ENCODE measurements around the gene HUS1.
"Not testable (repeated sequence)": the region's sequence is repeated elsewhere in the genome, so short reads cannot be mapped to it uniquely, and the experiment has no call there.

The HUS1 gene

DNA sequence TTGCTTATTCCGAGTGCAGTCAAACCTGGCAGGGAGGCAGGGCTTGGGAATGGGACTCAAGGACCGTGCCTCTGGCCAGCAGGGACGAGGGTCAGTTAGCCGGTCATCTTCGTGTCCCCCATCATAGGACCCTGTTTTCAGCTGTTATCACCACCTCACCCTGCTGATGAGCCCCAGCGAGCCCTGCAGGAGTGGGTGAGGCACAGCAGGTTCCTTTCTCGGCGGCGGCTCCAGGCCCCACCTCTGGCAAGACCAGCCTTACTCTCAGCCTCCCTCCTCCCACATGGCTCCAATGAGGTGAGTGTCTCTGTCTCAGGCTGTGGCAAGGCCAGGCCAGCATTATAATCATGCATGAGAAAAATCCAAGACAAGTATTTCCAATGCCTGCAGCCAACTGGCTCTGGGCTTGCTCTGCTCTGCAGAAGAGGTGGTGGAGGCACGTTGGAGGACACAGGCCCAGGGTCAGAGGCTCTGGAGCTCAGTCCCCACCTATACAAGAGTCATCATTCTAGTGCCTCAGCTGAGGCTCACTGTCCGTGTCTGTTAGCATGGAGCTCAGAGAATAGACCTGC lies 46.9 kb downstream of the HUS1 start:
- no peaks in the 10 kb centered on the region for H3K36me3 ChIP-seq (ENCODE audit: control insufficient read depth, insufficient read depth, low read length)

DNA sequence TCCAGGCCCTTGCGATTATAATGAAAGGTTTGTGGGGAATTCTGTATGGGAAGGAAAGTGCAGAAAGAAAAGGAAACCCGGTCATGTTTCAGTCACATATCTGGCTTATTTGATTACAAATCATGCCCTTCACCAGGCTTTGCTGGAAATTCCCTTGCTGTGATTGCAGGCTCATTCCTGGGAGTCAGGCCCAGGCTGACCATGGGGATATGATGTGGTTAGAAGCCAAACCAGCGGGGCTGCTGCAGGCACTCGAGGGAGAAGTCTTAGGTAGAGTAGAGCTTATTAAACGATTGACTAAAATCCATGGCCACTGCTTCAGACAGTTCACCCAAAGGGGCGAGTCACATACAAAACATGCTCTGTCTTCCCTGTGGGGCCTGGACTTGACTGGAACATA lies 47.4 kb downstream of the HUS1 start:
- no peak overlapping the region for H3K9ac ChIP-seq (ENCODE audit: low read length)
- no peaks in the 10 kb centered on the region for H3K9me3 ChIP-seq (ENCODE audit: control insufficient read depth, low read length)
- no peaks in the 10 kb centered on the region for H3K36me3 ChIP-seq (ENCODE audit: control insufficient read depth, insufficient read depth, low read length)
- no peak overlapping the region for H3K4me3 ChIP-seq (ENCODE audit: low read length)
- no peaks in the 10 kb centered on the region for H3K27me3 ChIP-seq (ENCODE audit: control insufficient read depth, insufficient read depth, low read length)
- no peaks in the 10 kb centered on the region for H3K4me1 ChIP-seq (ENCODE audit: control insufficient read depth, insufficient read depth, low read length)

More for the DNA sequence above, 46.9 kb downstream of the HUS1 start:
- no peaks in the 10 kb centered on the region for H3K4me1 ChIP-seq (ENCODE audit: control insufficient read depth, insufficient read depth, low read length)
- no peaks in the 10 kb centered on the region for H3K9me3 ChIP-seq (ENCODE audit: control insufficient read depth, low read length)
- H3K9ac ChIP-seq (ENCODE audit: low read length): no peak overlapping the region
- H3K4me3 ChIP-seq (ENCODE audit: low read length): no peak overlapping the region
- no peaks in the 10 kb centered on the region for H3K27me3 ChIP-seq (ENCODE audit: control insufficient read depth, insufficient read depth, low read length)

DNA sequence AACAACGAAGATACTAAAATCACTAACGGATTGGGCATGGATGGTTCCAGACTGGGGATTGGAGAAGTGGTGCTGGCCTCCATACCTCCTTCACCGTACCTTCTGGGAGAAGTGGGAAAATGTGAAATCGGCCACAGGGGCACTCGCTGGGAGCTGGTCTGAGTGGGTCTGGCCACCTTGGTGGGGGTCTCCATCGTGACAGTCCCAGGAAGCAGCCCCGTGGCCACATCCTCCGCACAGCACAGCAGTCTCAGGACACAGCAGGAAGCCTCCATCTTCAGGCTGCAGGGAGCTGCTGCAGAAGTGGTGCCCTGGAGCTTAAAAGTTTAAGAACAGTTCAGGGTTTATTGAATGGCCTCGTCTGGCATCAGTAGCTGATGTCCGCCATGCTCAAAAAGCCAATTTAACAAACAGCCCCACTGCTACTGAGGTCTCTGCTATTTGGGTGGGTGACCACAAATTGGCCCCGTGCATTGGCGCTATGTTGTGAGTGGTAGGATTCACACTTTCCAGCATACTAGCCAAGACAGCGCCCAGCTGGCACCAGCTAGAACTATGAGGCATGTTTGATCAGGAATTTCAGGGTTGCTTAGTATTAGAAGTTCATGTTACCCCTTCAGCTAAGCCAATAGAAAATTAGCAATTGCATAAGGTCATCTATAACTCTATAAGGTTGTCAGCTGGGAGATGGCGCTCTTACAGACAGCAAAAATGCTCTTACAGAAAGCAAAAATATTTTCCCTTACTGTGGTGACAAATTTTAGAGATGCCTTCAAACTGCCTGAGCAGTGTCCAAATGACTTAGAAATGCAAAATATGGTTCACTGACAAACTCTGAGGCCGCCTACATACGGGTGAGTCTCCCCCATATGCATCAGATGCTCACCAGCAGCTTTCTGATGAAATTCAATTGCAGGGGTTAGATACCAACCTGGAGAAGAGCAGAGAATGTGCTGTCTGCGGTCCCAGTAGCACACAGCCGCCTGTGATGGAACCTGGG lies 48.1 kb downstream of the HUS1 start:
- H3K9me3 ChIP-seq (ENCODE audit: control insufficient read depth, low read length): no peaks in the 10 kb centered on the region
- H3K36me3 ChIP-seq (ENCODE audit: control insufficient read depth, insufficient read depth, low read length): no peaks in the 10 kb centered on the region
- H3K9ac ChIP-seq (ENCODE audit: low read length): no peak overlapping the region
- no peaks in the 10 kb centered on the region for H3K4me1 ChIP-seq (ENCODE audit: control insufficient read depth, insufficient read depth, low read length)
- no peaks in the 10 kb centered on the region for H3K27me3 ChIP-seq (ENCODE audit: control insufficient read depth, insufficient read depth, low read length)
- H3K4me3 ChIP-seq (ENCODE audit: low read length): no peak overlapping the region

DNA sequence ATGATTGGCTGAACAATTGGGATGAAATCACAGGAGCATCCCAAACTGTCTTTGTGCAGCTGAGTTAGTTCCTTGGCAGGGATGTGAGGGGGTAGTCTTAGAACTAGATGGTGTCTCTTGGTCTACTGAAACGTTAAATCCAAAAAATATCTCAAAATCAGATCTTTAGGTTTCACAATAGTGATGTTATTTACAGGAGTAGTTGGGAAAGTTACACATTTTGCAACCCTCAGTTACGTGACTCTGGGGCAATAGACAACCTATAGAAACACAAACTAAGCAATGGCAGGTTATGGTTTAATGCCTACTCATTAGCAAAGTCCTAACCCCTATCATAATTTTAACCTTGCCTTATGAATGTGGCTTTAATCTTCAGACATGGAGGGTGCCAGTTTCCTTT lies 55.1 kb downstream of the HUS1 start:
- H3K4me1 ChIP-seq (ENCODE audit: control insufficient read depth, insufficient read depth, low read length): no peaks in the 10 kb centered on the region
- no peaks in the 10 kb centered on the region for H3K9me3 ChIP-seq (ENCODE audit: control insufficient read depth, low read length)
- H3K9ac ChIP-seq (ENCODE audit: low read length): no peak overlapping the region
- H3K27me3 ChIP-seq (ENCODE audit: control insufficient read depth, insufficient read depth, low read length): no peaks in the 10 kb centered on the region
- H3K4me3 ChIP-seq (ENCODE audit: low read length): no peak overlapping the region
- no peaks in the 10 kb centered on the region for H3K36me3 ChIP-seq (ENCODE audit: control insufficient read depth, insufficient read depth, low read length)

DNA sequence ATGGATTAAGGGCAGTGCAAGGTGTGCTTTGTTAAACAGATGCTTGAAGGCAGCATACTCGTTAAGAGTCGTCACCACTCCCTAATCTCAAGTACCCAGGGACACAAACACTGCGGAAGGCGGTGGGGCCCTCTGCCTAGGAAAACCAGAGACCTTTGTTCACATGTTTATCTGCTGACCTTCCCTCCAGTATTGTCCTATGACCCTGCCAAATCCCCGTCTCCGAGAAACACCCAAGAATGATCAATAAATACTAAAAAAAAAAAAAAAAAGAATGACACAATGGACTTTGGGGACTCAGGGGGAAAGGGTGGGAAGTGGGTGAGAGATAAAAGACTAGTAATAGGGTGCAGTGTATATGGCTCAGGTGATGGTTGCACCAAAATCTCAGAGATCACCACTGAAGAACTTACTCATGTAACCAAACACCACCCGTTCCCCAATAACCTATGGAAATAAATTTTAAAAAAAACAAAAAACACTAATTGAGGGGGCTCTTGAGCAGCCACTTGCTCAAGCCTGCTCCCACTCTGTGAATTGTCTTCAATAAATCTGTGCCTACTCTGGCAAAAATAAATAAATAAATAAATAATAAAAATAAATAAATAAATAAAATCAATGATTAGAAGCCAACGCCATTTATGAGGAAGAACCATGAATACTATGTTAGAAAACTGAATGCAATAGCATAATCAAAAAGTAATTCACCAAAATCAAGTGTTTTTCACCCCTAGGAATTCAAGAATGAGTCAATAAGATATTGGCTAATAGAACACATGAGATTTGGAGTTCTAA lies 56.1 kb downstream of the HUS1 start:
- H3K4me1 ChIP-seq (ENCODE audit: control insufficient read depth, insufficient read depth, low read length); H3K27me3 ChIP-seq (ENCODE audit: control insufficient read depth, insufficient read depth, low read length); H3K4me3 ChIP-seq (ENCODE audit: low read length); H3K36me3 ChIP-seq (ENCODE audit: control insufficient read depth, insufficient read depth, low read length); H3K9ac ChIP-seq (ENCODE audit: low read length); H3K9me3 ChIP-seq (ENCODE audit: control insufficient read depth, low read length): not testable (repeated sequence)

DNA sequence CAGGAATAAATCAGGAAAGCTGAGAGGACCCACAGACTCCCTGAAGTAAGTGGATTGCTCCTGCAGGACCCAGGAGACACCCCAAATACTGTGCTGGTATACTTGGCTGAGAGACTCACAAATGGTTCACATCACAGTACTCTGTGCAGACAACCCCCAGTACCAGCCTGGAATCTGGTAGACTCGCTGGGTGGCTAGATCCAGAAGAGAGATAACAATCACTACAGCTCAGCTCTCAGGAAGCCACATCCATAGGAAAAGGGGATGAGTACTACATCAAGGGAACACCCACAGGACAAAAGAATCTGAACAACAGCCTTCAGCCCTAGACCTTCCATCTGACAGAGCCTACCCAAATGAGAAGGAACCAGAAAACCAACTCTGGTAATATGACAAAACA lies 62.9 kb downstream of the HUS1 start:
- not testable (repeated sequence) for H3K9me3 ChIP-seq (ENCODE audit: control insufficient read depth, low read length); H3K4me1 ChIP-seq (ENCODE audit: control insufficient read depth, insufficient read depth, low read length); H3K36me3 ChIP-seq (ENCODE audit: control insufficient read depth, insufficient read depth, low read length); H3K27me3 ChIP-seq (ENCODE audit: control insufficient read depth, insufficient read depth, low read length); H3K9ac ChIP-seq (ENCODE audit: low read length); H3K4me3 ChIP-seq (ENCODE audit: low read length)

DNA sequence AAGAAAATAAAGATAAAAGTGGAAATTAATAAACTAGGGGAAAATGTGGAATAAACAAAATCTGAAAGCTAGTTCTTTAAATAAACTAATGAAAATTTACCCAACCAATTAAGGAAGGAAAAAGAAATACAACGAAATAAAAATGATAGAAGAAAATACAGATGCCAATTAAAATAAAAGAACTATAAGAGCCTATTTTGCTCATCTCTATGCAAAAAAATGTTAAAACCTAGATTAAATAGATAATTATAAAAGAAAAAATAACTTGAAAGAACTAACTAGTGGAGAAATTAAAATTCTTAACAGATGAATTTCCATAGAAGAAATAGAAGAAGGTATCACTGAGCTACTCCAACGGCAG lies 63.8 kb downstream of the HUS1 start:
- H3K27me3 ChIP-seq (ENCODE audit: control insufficient read depth, insufficient read depth, low read length): no peaks in the 10 kb centered on the region
- no peaks in the 10 kb centered on the region for H3K4me1 ChIP-seq (ENCODE audit: control insufficient read depth, insufficient read depth, low read length)
- H3K9me3 ChIP-seq (ENCODE audit: control insufficient read depth, low read length): no peaks in the 10 kb centered on the region
- no peak overlapping the region for H3K4me3 ChIP-seq (ENCODE audit: low read length)
- H3K36me3 ChIP-seq (ENCODE audit: control insufficient read depth, insufficient read depth, low read length): no peaks in the 10 kb centered on the region
- no peak overlapping the region for H3K9ac ChIP-seq (ENCODE audit: low read length)

DNA sequence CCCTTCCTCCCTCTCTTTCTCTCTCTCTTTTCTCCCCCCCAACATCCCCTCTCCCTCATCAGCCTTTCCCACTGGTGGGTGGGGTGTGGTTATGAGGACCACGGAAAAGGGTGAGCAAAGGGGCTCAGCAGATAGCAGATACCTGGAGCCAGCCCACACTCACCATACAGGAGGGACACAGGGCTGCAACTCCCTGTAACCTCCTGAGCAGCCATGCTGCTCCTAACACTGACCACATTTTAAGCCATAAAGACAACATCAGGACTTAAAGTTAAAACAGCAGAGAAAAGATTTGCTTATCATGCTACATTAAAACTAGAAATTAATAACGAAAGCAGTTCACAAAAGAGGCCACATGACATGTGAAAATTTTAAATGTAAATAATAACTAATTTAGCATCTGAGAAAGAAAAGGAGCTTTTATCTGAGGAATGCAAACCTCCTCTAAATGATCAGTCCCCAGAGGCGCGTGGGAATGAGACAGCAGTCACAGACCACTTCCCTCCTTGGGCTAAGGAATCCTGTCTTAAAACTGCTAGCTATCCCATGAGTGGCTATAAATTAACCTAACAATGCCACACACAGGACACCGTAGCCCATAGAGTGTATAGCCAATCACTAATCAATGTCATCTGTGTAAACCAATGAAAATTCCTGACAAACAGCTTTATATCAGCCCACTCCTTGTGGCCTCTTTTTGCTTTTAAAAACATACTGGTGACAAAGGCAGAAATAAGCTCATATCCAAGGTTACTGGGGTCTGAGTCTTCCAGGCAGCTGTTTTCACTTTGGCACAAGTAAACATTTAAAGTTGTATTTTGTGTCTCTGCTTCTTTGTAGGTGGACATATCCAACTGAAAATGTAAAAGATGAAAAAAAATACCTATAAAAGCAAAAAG lies 64.4 kb downstream of the HUS1 start:
- Histone ChIP-seq H3K36me3 (ENCODE audit: control insufficient read depth, insufficient read depth, low read length) (no peaks in the 10 kb centered on the region), H3K9me3 (ENCODE audit: control insufficient read depth, low read length) (no peaks in the 10 kb centered on the region), H3K9ac (ENCODE audit: low read length) (no peak overlapping the region)

More for the DNA sequence above, 64.4 kb downstream of the HUS1 start:
- H3K4me1 ChIP-seq (ENCODE audit: control insufficient read depth, insufficient read depth, low read length): no peaks in the 10 kb centered on the region
- H3K27me3 ChIP-seq (ENCODE audit: control insufficient read depth, insufficient read depth, low read length): no peaks in the 10 kb centered on the region
- H3K4me3 ChIP-seq (ENCODE audit: low read length): no peak overlapping the region
